Fibroblast of the aortic adventitia (primary cell): ENCODE data around the gene CYP27A1. TPM values are rescaled to one million over a fixed set of nuclear protein-coding genes. Genes with fewer than 3 reads are reported as not detected.
"Not testable (repeated sequence)": the region's sequence is repeated elsewhere in the genome, so short reads cannot be mapped to it uniquely, and the experiment has no call there.

Experiments
- DNase-seq: peaks from one replicate; pipeline ENCODE4 v3.0.0-alpha.2; 2010; ENCODE audit warnings: low read depth
- H3K4me3 ChIP-seq: 2 replicates; pipeline ENCODE4 v1.5.1; 2011; ENCODE audit warnings: low read depth, mild to moderate bottlenecking, control low read depth, low read length, moderate library complexity
- CTCF ChIP-seq: IDR thresholded peaks from 2 replicates; pipeline ENCODE4 v1.5.1; 2011; ENCODE audit warnings: mild to moderate bottlenecking, low read length, control low read depth, inconsistent platforms; ENCODE audit not compliant: insufficient read depth
- total RNA-seq: library from RNA; depleted of rRNA; stranded (reverse); fragments of >200 nt; gene quantifications from 2 replicates; pipeline ENCODE4 v1.2.3, GENCODE V29; 2012; ENCODE audit warnings: low replicate concordance

The CYP27A1 gene
- total RNA-seq, 1 donor = 10.5 TPM

GRCh38 chr2:218754781-218755180, 27.2 kb upstream of the CYP27A1 start:
- TF ChIP-seq CTCF = no peak
- DNase-seq = no peak
- H3K4me3 ChIP-seq = no peak overlapping the region

- no peak for TF ChIP-seq CTCF
Measured at GRCh38 chr2:218755198-218755566, 26.8 kb upstream of the CYP27A1 start.

GRCh38 chr2:218755567-218756404, 26.2 kb upstream of the CYP27A1 start:
- DNase-seq = no peak
- TF ChIP-seq CTCF = no peak
- no peak overlapping the region for H3K4me3 ChIP-seq

More at GRCh38 chr2:218755198-218755566, 26.8 kb upstream of the CYP27A1 start:
- H3K4me3 ChIP-seq = no peak overlapping the region
- no peak for DNase-seq

GRCh38 chr2:218756599-218757377, 25.2 kb upstream of the CYP27A1 start:
- no peak overlapping the region for H3K4me3 ChIP-seq
- no peak for TF ChIP-seq CTCF
- no peak for DNase-seq

GRCh38 chr2:218761795-218762194, 20.2 kb upstream of the CYP27A1 start:
- H3K4me3 ChIP-seq = no peak overlapping the region
- no peak for DNase-seq
- no peak for TF ChIP-seq CTCF

GRCh38 chr2:218772759-218773158, 9.2 kb upstream of the CYP27A1 start:
- not testable (repeated sequence) for DNase-seq, H3K4me3 ChIP-seq

- no peak overlapping the region for H3K4me3 ChIP-seq
- DNase-seq = no peak
- no peak for TF ChIP-seq CTCF
Measured at GRCh38 chr2:218773881-218774280, 8.1 kb upstream of the CYP27A1 start.
